OCI-LY1 (cell line): ENCODE results near the gene ATL1.

ENCODE experiments used
- EZH2 ChIP-seq: fragments of 200-600 bp; sonication (generic), shearing (Covaris generic); IDR thresholded peaks from 2 replicates; pipeline ENCODE4 v1.8.0; 2017; ENCODE audit warnings: borderline replicate concordance, mixed run types, mild to moderate bottlenecking, antibody characterized with exemption, low read length, moderate library complexity, mixed read lengths
- TF ChIP-seq, protein P1 (sequence below): fragments of 200-600 bp; sonication (generic), shearing (Covaris generic); IDR thresholded peaks from 2 replicates; pipeline ENCODE4 v1.5.1; 2017; ENCODE audit warnings: mild to moderate bottlenecking, antibody characterized with exemption, low read length, moderate library complexity, mixed read lengths

DNA sequence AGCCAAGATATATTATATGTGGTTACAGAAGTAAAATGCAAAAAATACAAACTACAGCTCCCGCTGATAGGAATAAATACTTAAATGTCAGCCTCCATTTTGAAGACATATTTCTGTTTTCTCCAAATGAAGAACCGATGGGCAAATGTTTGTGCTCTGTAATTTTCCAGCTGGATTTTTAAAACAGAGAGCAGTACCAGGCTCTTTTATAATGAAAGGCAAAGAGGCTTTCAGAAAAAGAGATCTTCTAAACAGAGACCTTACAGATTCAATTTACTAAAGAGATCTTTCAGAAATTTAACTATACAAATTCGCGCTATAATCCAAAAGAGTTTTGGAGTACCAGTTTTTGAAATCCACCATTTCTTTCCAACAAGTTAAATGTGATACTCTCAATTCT, 47.5 kb upstream of the ATL1 start:
- TF ChIP-seq, protein P1, sequence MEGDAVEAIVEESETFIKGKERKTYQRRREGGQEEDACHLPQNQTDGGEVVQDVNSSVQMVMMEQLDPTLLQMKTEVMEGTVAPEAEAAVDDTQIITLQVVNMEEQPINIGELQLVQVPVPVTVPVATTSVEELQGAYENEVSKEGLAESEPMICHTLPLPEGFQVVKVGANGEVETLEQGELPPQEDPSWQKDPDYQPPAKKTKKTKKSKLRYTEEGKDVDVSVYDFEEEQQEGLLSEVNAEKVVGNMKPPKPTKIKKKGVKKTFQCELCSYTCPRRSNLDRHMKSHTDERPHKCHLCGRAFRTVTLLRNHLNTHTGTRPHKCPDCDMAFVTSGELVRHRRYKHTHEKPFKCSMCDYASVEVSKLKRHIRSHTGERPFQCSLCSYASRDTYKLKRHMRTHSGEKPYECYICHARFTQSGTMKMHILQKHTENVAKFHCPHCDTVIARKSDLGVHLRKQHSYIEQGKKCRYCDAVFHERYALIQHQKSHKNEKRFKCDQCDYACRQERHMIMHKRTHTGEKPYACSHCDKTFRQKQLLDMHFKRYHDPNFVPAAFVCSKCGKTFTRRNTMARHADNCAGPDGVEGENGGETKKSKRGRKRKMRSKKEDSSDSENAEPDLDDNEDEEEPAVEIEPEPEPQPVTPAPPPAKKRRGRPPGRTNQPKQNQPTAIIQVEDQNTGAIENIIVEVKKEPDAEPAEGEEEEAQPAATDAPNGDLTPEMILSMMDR = no peak
- no peak for TF ChIP-seq EZH2
